Stimulated activated CD4-positive, alpha-beta T cell treated with anti-CD3 and anti-CD28 coated beads, TNF-alpha, amount 100 ng/mL, for 1 hour (primary cell): ENCODE data around the gene FUNDC2.
A peak's percentile ranks its signal among the peaks of the same experiment; 100 is the strongest.
"Not testable (repeated sequence)": the region's sequence is repeated elsewhere in the genome, so short reads cannot be mapped to it uniquely, and the experiment has no call there.

Experiments
- DNase-seq, 3 donors: peaks; one replicate each; pipeline ENCODE4 v3.0.0-alpha.2; 2020; ENCODE audit warnings: low read depth in 3 of 3, low spot score in 1 of 3

Gene FUNDC2, protein sequence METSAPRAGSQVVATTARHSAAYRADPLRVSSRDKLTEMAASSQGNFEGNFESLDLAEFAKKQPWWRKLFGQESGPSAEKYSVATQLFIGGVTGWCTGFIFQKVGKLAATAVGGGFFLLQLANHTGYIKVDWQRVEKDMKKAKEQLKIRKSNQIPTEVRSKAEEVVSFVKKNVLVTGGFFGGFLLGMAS

GRCh38 chrX:155026727-155027508, at the start of gene FUNDC2:
FUNDC2 (plus strand) TSS chrX:155026844; CDS start chrX:155026939, 95 bp downstream.
- peak; percentile 76 to 88 (median 87) for DNase-seq

- no peak for DNase-seq
Measured at GRCh38 chrX:154979629-154980028, 47.0 kb upstream of the FUNDC2 start.

DNA sequence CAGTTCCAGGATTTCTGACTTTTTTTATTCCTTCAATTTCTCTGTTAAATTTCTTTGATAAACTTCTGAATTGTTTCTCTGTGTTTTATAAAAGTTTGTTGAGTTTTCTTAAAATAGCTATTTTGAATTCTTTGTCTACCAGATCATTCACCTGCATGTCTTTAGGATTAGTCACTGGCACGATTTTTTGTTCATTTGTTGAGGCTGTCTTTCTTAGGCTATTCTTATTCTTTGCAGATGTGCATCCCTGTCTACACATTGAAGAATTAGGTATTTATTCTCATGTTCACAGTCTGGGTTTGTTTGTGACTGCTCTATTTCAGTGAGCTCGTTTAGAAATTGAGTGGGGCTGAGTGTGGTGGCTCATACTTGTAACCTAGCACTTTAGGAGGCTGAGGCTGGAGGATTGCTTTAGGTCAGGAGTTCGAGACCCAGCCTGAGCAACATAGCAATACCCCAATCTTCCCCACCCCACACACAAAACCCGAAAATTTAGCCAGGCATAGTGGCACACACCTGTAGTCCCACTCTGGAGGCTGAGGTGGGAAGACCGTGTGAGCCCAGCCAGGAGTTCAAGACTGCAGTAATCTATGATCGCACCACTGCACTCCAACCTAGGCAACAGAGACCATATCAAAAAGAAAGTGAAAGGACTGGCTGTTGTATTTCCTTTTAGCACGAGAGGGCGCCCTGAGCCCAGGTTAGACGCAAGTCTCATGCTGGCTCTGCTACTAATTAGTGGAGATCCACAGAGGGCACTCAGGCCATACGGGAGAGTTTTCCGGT, 46.1 kb upstream of the FUNDC2 start:
- peak; percentile 27 to 57 (median 54) for DNase-seq

DNA sequence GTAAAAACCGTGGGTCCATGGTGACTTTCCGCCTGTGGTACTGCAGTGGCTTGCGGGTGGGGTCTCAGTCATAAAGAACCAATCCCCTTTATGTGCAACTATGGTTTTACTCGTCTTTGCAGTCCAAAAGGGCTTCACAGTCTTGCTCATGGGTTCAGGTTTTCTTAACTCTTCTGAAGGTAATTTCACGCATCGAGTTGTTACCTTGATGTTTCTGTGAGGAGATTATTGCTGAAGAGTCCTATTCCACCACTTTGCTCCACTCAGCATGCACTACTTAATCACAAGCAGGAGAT, 45.6 kb upstream of the FUNDC2 start:
- DNase-seq = no peak

GRCh38 chrX:154986826-154987575, 39.6 kb upstream of the FUNDC2 start:
- no peak for DNase-seq

DNA sequence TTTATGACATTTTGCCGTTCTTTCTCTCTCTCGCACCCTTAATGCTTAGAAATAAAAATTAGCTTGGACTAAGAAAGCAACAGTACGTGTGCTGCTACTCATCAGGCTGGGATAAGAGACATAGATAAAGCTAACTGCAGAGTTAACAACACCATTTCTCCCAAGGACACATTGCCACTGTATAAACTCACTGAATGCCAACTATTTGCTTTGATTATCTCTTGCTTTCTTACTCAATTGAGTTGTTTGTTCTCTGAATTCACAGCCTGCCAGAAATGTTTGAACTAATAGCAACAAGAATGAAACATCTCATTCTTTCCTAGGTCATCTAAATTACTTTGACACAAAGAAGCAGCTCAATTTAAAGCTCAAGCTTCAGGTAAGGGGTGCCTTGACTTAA, 38.7 kb upstream of the FUNDC2 start:
- no peak for DNase-seq

GRCh38 chrX:154988719-154989118, 37.9 kb upstream of the FUNDC2 start:
- DNase-seq = no peak

DNA sequence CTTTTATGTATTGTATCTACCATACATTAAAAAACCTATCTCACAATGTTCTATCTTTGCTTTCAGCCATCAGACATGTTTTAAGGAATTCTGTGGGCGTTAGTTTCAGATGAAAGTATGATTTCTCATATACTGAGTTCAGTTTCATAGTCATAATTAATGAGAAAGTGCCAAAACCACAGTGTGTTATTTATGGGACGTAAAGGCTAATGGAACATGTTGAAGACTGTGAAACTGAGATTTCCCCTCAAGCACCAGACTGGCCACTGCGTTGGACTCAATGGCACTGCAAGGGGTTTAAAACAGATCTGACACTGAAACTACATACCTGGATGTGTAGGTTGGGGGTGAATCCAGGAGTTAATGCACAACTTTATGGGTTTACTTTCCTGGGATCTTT, 36.1 kb upstream of the FUNDC2 start:
- no peak for DNase-seq

DNA sequence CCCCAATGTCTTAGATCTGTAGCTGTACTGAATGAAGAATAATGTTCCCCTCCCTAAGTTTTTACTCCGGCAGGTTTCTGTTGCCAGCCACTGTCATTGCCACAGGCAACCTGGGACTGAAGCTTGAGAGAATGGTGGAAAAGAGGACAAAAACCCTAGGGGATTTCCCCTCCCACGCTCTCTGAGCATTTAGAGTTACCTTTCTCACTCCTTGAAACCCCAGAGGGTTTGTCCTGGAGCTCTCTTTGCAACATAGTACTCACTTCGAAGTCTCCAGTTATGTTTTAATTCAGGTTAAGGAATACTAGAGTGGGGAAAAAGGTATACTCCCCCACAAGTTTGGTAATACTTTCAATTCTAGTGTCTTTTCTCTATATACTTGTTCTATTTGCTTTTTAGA, 35.6 kb upstream of the FUNDC2 start:
- DNase-seq = no peak

- DNase-seq = no peak
Measured at GRCh38 chrX:154991476-154991875, 35.2 kb upstream of the FUNDC2 start.

DNA sequence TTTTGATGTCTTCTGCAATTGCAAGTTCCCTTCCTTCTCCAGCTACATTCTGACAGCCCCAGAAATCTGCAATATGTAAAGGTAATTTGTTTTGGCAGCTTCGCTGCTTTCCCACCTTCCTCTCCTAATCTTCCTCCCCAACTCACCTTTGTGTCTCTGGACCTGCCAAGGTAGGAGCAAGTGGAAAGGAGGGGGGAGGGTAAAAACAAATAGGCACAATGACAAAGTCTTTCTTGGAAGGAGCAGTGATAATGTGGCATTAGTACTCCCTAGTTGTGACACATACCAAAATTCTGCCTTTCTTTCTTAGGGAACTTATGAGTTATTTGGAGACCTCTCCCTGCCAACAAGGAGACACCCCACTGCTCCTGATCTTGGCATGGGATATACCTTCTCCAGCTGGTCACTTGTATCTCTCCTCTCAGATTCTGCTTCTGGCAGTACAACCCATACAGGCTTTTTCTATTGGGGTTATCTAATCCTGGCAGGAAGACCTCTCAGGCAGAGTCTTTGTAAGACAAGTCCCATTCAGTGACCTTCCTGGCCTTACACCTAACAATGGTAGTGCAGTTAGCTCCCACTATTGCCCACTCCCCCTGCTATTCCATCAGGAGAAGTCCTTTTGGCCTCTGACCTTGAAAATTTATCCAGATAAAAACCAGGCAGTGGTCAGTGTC, 28.3 kb upstream of the FUNDC2 start:
- DNase-seq = no peak

DNA sequence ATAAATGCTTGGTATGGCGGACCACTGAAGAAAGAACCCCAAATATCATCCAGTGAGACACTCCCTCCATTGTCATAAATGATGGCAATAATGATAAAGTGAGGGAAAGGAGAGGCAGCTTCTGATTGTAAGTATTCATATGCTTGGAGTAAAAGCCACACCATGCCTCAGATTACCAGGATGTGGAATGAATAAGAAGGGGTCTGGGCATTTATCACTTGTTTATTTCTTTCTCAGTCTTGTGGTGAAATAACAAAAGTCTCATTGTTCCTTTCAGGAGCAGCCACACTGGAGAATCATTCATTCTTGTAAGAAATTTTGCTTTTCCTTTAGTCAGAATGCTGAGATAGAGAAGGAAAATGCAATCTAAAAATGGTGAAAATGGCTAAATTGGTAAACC, 25.8 kb upstream of the FUNDC2 start:
- no peak for DNase-seq

DNA sequence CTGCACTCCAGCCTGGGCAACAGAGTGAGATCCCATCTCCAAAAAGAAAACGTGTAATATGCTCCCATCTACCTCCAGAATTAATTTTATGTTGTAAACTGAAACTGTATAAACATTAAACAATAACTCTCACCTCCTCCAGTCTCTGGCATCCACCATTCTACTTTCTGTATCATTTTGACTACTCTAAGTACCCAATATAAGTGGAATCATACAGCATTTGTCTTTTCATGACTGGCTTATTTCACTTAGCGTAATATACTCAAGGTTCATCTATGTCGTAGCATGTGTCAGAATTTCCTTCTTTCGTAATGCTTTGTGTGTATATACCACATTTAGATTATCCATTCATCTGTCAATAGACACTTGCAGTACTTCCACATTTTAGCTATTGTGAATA, 24.8 kb upstream of the FUNDC2 start:
- no peak for DNase-seq

- no peak for DNase-seq
Measured at GRCh38 chrX:155005190-155005589, 21.5 kb upstream of the FUNDC2 start.

GRCh38 chrX:155006379-155006778, 20.3 kb upstream of the FUNDC2 start:
- DNase-seq = not testable (repeated sequence)

DNA sequence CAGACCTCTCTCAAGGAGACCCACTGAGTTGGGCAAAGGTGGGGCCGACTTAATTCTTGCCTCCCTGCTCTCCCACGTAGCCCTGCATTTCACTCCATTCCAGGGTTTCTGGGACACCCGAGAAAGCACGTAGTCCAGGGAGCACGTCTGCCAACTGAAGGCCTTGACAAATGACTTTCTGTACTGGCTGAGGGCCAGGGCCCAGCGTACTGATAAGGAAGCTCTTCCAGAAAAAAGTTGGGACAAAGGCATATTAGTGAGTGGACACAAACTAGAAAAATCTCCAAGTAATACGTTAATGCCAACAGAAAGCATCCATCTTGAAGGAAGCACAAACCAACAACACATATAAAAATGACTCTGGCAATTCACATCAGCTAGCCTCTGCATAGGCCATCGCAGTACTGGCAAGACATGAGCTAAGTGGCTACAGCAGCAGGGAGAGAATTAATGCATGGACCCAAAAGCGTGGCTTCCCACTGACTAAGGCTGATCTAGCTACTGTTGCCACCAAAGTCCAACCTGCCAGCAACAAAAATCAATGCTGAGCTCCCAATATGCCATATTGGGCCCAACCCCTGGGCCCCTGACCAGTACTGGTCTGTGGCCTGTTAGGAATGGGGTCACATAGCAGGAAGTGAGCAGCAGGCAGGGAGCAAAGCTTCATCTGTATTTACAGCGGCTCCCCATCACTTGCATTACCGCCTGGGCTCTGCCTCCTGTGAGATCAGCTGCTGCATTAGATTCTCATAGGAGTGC, 19.6 kb upstream of the FUNDC2 start:
- DNase-seq = not testable (repeated sequence)

- not testable (repeated sequence) for DNase-seq
Measured at GRCh38 chrX:155008578-155008977, 18.1 kb upstream of the FUNDC2 start.

GRCh38 chrX:155009994-155010472, 16.6 kb upstream of the FUNDC2 start:
- DNase-seq = no peak

- no peak for DNase-seq
Measured at GRCh38 chrX:155020591-155020990, 6.1 kb upstream of the FUNDC2 start.

DNA sequence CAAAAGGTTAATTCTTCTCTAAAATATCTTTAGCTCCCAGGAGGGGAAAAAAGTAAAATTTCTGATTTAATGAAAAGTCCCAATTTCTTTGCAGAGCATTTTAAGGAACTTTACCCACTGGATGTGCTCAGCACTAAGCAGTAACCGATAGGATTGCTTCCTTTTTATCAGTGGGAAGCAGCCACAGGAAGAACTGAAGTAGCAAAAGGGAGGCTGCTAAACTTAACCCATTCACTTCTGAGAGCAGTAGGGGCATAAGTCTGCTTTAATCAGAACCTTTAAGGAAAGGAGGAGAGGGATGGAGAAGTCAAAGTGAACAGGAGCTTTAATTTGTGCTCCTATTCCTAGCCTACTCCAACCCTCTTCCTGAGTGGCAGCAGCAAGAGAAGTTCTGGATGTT, 4.1 kb upstream of the FUNDC2 start, which contains the start of gene F8:
F8 (minus strand) TSS at position 139 of the 400 bp plus-strand sequence. CDS start 171 bp downstream, outside the sequence.
- DNase-seq = no peak
